Erythroblast (primary cell): ENCODE measurements around the gene ZNF124.

Source experiments
- GATA1 ChIP-seq: IDR thresholded peaks from 2 replicates; pipeline ENCODE4 v1.6.1; 2011; ENCODE audit warnings: low read depth, mild to moderate bottlenecking, control low read depth, low read length, moderate library complexity
- POLR2A ChIP-seq: IDR thresholded peaks from 2 replicates; pipeline ENCODE4 v1.6.1; 2011; ENCODE audit warnings: mild to moderate bottlenecking, low read length

DNA sequence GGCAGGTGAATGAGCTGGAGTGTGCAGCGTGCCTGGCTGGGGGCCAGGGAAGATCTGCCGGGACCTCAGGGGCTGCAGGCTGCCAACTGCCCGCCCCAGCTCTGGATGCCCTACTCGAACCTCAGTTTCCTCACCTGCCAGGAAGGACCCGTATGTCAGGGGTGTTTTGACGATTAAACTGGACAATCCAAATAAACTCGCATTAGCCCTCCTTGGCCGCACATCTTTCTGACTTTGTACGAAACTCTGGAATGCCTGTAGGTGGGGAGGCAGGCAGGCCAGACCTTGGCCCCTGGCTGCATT is 59.4 kb downstream of the ZNF124 start:
- no peak for TF ChIP-seq POLR2A
- no peak for TF ChIP-seq GATA1
